Endothelial cell of umbilical vein (primary cell): ENCODE results near the gene TRIM24. TPM values are rescaled to one million over a fixed set of nuclear protein-coding genes. Genes with fewer than 3 reads are reported as not detected.
"Not testable (repeated sequence)": the region's sequence is repeated elsewhere in the genome, so short reads cannot be mapped to it uniquely, and the experiment has no call there.

Experiments
- BruUV-seq: library from RNA; stranded (reverse); fragments of 400-500 nt; replicated peaks from 2 replicates; lab custom pipeline; 2021; lab: Mats Ljungman, UMichigan
- CTCF ChIA-PET: fragments of 300-600, 350-600 bp; sonication (Branson Sonifier 250); formaldehyde crosslinking; loops from one replicate; lab custom pipeline; 2021; ENCODE audit warnings: antibody characterized with exemption, inconsistent platforms; lab: Charles Lee
- POLR2A ChIA-PET: fragments of 300-600, 350-600 bp; sonication (Branson Sonifier 250); formaldehyde crosslinking; loops from one replicate; lab custom pipeline; 2021; ENCODE audit warnings: antibody characterized with exemption, inconsistent platforms; lab: Charles Lee
- DNase-seq: peaks from one replicate; pipeline ENCODE4 v3.0.0-alpha.2; 2011; ENCODE audit warnings: low read depth, low spot score
- FAIRE-seq: peaks from 2 replicates; lab custom pipeline; 2011; peaks lifted over from hg19 to GRCh38; lab: Jason Lieb, UNC
- H2AFZ ChIP-seq: 2 replicates; pipeline ENCODE4 v1.6.0; 2012; ENCODE audit warnings: low read depth, low read length, control low read depth, inconsistent platforms
- H3K27ac ChIP-seq: 2 replicates; pipeline ENCODE4 v1.5.1; 2011; ENCODE audit warnings: low read depth, mild to moderate bottlenecking, control low read depth, low read length, moderate library complexity; ENCODE audit not compliant: insufficient read depth
- H3K27me3 ChIP-seq, 2 experiments: 2 replicates each; pipeline versions ENCODE4 v1.6.0 to v1.6.1; 2011; ENCODE audit warnings: low read length in 2 of 2, mixed read lengths in 1 of 2; ENCODE audit not compliant: control insufficient read depth in 2 of 2, insufficient read depth in 2 of 2
- H3K36me3 ChIP-seq, 2 experiments: 2 replicates in 1 of 2; 3 replicates in 1 of 2; pipeline ENCODE4 v1.5.1; 2011; ENCODE audit warnings: low read length in 2 of 2, mild to moderate bottlenecking in 1 of 2, moderate library complexity in 1 of 2; ENCODE audit not compliant: control insufficient read depth in 2 of 2, insufficient read depth in 2 of 2; ENCODE audit errors: extremely low read depth in 1 of 2
- H3K4me1 ChIP-seq: 3 replicates; pipeline ENCODE4 v1.5.1; 2011; ENCODE audit warnings: mild to moderate bottlenecking, low read length; ENCODE audit not compliant: control insufficient read depth, insufficient read depth; ENCODE audit errors: extremely low read depth
- H3K4me2 ChIP-seq: 2 replicates; pipeline ENCODE4 v1.6.1; 2011; ENCODE audit warnings: low read length, control low read depth, mixed read lengths; ENCODE audit not compliant: insufficient read depth
- H3K4me3 ChIP-seq, 3 experiments: fragments of 200-600 bp in 1 of 3; sonication (generic), shearing (Covaris generic) in 1 of 3; replicated peaks in 1 of 3; 2 replicates each; pipeline ENCODE4 v1.5.1; 2011 to 2016; ENCODE audit warnings: control low read depth in 3 of 3, low read length in 3 of 3, mild to moderate bottlenecking in 2 of 3, inconsistent platforms in 1 of 3, low read depth in 1 of 3, moderate library complexity in 1 of 3; ENCODE audit not compliant: insufficient read depth in 1 of 3
- H3K79me2 ChIP-seq: 2 replicates; pipeline ENCODE4 v1.6.0; 2012; ENCODE audit warnings: low read length, inconsistent platforms; ENCODE audit not compliant: control insufficient read depth, insufficient read depth
- H3K9ac ChIP-seq: replicated peaks from 2 replicates; pipeline ENCODE3; 2011; ENCODE audit warnings: low read length, control low read depth; ENCODE audit not compliant: insufficient read depth; ENCODE audit errors: extremely low read depth
- H3K9me1 ChIP-seq: replicated peaks from 3 replicates; pipeline ENCODE4 v1.6.0; 2011; ENCODE audit warnings: mild to moderate bottlenecking, low read length; ENCODE audit not compliant: control insufficient read depth, insufficient read depth; ENCODE audit errors: extremely low read depth
- H3K9me3 ChIP-seq: replicated peaks from 2 replicates; pipeline ENCODE4 v1.5.1; 2012; ENCODE audit warnings: low read length, inconsistent platforms; ENCODE audit not compliant: control insufficient read depth, insufficient read depth
- H4K20me1 ChIP-seq: replicated peaks from 2 replicates; pipeline ENCODE3; 2011; ENCODE audit warnings: mild to moderate bottlenecking, low read length; ENCODE audit not compliant: control insufficient read depth, insufficient read depth; ENCODE audit errors: extremely low read depth
- CTCF ChIP-seq, 2 donors: IDR thresholded peaks; 1 replicate in 1 of 2; 2 replicates in 1 of 2; pipeline ENCODE4 v1.5.1; 2011; ENCODE audit warnings: low read length in 2 of 2, mild to moderate bottlenecking in 2 of 2, moderate library complexity in 2 of 2, control low read depth in 1 of 2, inconsistent platforms in 1 of 2, low read depth in 1 of 2; ENCODE audit not compliant: insufficient read depth in 1 of 2; ENCODE audit errors: extremely low read depth in 1 of 2
- FOS ChIP-seq: IDR thresholded peaks from 2 replicates; pipeline ENCODE4 v1.6.1; 2011; ENCODE audit warnings: mild to moderate bottlenecking, low read length, moderate library complexity, borderline replicate concordance; ENCODE audit not compliant: insufficient read depth
- GATA2 ChIP-seq: IDR thresholded peaks from 2 replicates; pipeline ENCODE4 v1.7.0; 2011; ENCODE audit warnings: low read depth, mild to moderate bottlenecking, moderate library complexity, mixed read lengths, low read length; ENCODE audit not compliant: insufficient read length, insufficient read depth
- MAX ChIP-seq: IDR thresholded peaks from 2 replicates; pipeline ENCODE4 v1.6.1; 2011; ENCODE audit not compliant: insufficient read depth, insufficient read length
- MYC ChIP-seq: IDR thresholded peaks from one replicate; pipeline ENCODE4 v1.6.1; 2011; ENCODE audit warnings: mild to moderate bottlenecking, low read depth, low read length
- POLR2A ChIP-seq: IDR thresholded peaks from 2 replicates; pipeline ENCODE4 v1.6.1; 2012; ENCODE audit warnings: low read depth, mild to moderate bottlenecking, control low read depth, low read length
- POLR2AphosphoS5 ChIP-seq: IDR thresholded peaks from 2 replicates; pipeline ENCODE4 v1.6.1; 2012; ENCODE audit warnings: low read depth, mild to moderate bottlenecking, control low read depth, low read length, moderate library complexity; ENCODE audit not compliant: insufficient read depth
- dilution Hi-C: fragments of 300-500 bp; cut with MboI; formaldehyde crosslinking; loops from one replicate; pipeline ENCODE4 v1.15.0; 2019; ENCODE audit warnings: low sequenced_read_pairs; ENCODE audit not compliant: extremely low pct_ligation_motif_present
- intact Hi-C: fragments of 100-400 bp; cut with micrococcal nuclease; formaldehyde crosslinking; loops from one replicate; pipeline ENCODE4 v1.10.0; 2022
- polyA plus RNA-seq, 4 experiments: library from polyadenylated mRNA; depleted of rRNA in 3 of 4; stranded (reverse) in 3 of 4; unstranded in 1 of 4; fragments of >200 nt; gene quantifications; 2 replicates each; pipeline versions ENCODE4 v1.2.1 to v1.2.3, GENCODE V29; 2011 to 2012; ENCODE audit warnings: missing spikeins in 1 of 4
- total RNA-seq: library from RNA; stranded (reverse); gene quantifications from 2 replicates; pipeline ENCODE4 v1.2.3, GENCODE V29; 2021

The TRIM24 gene
- total and polyA plus RNA-seq, 2 donors (not counting 3 experiments of a cell fraction or from before 2014, with no cell fraction given) = 9.1 to 26.1 TPM

GRCh38 chr7:138527746-138528223, 67.7 kb downstream of the TRIM24 start:
- ChIA-PET CTCF (interaction anchor here (1.0 kb wide), 1 partner anchor 119 kb away, joined by 3 read pairs; no protein-coding TSS in a partner anchor), POLR2A (no interaction called here)
- Histone ChIP-seq H4K20me1 (no peaks in the 10 kb centered on the region), H3K9me1 (no peaks in the 10 kb centered on the region), H3K4me2 (no peak overlapping the region), H3K9me3 (peaks cover 3% of the 10 kb centered on the region), H3K27ac (no peak overlapping the region), H3K4me1 (no peaks in the 10 kb centered on the region), H2AFZ (no peak overlapping the region), H3K79me2 (no peaks in the 10 kb centered on the region), H3K27me3 (no peaks in the 10 kb centered on the region), H3K9ac (no peak overlapping the region), H3K4me3 (no peak overlapping the region), H3K36me3 (peaks cover 0 to 4% of the 10 kb centered on the region in 2 experiments)
- dilution Hi-C loops (no loop called here), intact Hi-C loops (no loop called here)
- BruUV-seq = no TSS peak
- no peak for TF ChIP-seq MYC
- no peak for TF ChIP-seq FOS
- TF ChIP-seq POLR2A = no peak
- TF ChIP-seq MAX = no peak
- no peak for TF ChIP-seq CTCF (IDR thresholded peaks at IDR 0.05; ENCODE audit: extremely low read depth in 1 of 2, insufficient read depth in 1 of 2, low read depth in 1 of 2, low read length in 2 of 2)
- TF ChIP-seq GATA2 = no peak
- TF ChIP-seq POLR2AphosphoS5 = no peak
- FAIRE-seq (no peak), DNase-seq (peak; percentile 11)

GRCh38 chr7:138536833-138537232, 76.8 kb downstream of the TRIM24 start:
- H3K4me2 ChIP-seq, FAIRE-seq, H3K27me3 ChIP-seq, H3K9me3 ChIP-seq, H3K9me1 ChIP-seq, dilution Hi-C loops, BruUV-seq, H3K4me3 ChIP-seq, POLR2A ChIA-PET, H3K27ac ChIP-seq, H4K20me1 ChIP-seq, DNase-seq, intact Hi-C loops, H3K36me3 ChIP-seq, H3K4me1 ChIP-seq, H2AFZ ChIP-seq, H3K79me2 ChIP-seq, H3K9ac ChIP-seq, CTCF ChIA-PET: not testable (repeated sequence)
